Measurements from ENCODE around the gene STUB1.

DNA sequence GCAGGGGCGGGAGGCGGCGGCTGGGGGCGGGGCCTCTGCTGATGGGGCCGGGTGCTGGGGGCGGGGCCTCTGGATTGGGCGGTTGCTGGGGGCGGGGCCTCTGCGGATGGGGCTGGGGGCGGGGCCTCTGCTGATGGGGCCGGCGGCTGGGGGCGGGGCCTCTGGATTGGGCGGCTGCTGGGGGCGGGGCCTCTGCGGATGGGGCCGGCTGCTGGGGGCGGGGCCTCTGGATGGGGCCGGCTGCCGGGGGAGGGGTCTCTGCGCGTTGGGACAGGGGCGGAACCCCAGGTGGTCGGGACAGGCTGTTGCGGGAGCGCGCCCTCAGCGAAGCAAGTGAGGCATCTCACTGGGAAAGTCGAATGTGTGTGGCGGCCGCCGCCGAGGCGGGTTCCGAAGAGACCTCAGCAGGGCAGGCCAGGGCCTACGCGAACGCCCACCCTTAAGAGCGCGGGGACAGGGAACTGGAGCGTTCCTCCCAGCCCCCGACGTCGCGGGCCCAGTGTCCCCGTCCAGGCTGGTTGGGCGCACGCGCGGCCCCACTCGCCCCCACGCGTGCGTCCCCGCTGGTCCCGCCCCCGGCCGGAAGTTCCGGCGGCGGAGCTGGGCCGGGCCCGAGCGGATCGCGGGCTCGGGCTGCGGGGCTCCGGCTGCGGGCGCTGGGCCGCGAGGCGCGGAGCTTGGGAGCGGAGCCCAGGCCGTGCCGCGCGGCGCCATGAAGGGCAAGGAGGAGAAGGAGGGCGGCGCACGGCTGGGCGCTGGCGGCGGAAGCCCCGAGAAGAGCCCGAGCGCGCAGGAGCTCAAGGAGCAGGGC is at the start of gene STUB1:
- TF ChIP-seq, protein P1, sequence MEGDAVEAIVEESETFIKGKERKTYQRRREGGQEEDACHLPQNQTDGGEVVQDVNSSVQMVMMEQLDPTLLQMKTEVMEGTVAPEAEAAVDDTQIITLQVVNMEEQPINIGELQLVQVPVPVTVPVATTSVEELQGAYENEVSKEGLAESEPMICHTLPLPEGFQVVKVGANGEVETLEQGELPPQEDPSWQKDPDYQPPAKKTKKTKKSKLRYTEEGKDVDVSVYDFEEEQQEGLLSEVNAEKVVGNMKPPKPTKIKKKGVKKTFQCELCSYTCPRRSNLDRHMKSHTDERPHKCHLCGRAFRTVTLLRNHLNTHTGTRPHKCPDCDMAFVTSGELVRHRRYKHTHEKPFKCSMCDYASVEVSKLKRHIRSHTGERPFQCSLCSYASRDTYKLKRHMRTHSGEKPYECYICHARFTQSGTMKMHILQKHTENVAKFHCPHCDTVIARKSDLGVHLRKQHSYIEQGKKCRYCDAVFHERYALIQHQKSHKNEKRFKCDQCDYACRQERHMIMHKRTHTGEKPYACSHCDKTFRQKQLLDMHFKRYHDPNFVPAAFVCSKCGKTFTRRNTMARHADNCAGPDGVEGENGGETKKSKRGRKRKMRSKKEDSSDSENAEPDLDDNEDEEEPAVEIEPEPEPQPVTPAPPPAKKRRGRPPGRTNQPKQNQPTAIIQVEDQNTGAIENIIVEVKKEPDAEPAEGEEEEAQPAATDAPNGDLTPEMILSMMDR (IDR thresholded peaks at IDR 0.05), result no peak
- TF ChIP-seq POLR2A (IDR thresholded peaks at IDR 0.05), result no peak
